Breast epithelium (tissue), 4 donors: ENCODE results near the gene BCL2L12. TPM values are rescaled to one million over a fixed set of nuclear protein-coding genes. Genes with fewer than 3 reads are reported as not detected.

ENCODE experiments used
- DNase-seq, 2 donors: peaks; one replicate each; pipeline ENCODE4 v3.0.0-alpha.2; 2019; ENCODE audit warnings: low spot score in 2 of 2
- H3K27ac ChIP-seq, 2 donors: fragments of 200-600 bp; sonication (generic) in 1 of 2; one replicate each; pipeline ENCODE4 v1.5.1; 2016 to 2019; ENCODE audit warnings: mild to moderate bottlenecking in 1 of 2
- H3K27me3 ChIP-seq, 2 donors: fragments of 200-600 bp; sonication (generic) in 1 of 2; one replicate each; pipeline versions ENCODE4 v1.5.1 to v1.6.0; 2017 to 2019; ENCODE audit warnings: control low read depth in 1 of 2, mild to moderate bottlenecking in 1 of 2
- H3K36me3 ChIP-seq: fragments of 200-600 bp; one replicate; pipeline ENCODE4 v1.5.1; 2019
- H3K4me1 ChIP-seq, 2 donors: fragments of 200-600 bp; sonication (generic); one replicate each; pipeline ENCODE4 v1.5.1; 2016 to 2019; ENCODE audit warnings: control low read depth in 1 of 2
- H3K4me3 ChIP-seq, 3 donors: fragments of 200-600 bp; sonication (generic); 1 replicate in 2 of 3; 2 replicates in 1 of 3; pipeline ENCODE4 v1.5.1; 2016 to 2019; ENCODE audit warnings: mild to moderate bottlenecking in 3 of 3, moderate library complexity in 2 of 3
- H3K9me3 ChIP-seq, 2 donors: fragments of 200-600 bp; sonication (generic) in 1 of 2; one replicate each; pipeline ENCODE4 v1.5.1; 2016 to 2019; ENCODE audit warnings: control low read depth in 1 of 2
- POLR2A ChIP-seq: fragments of 450-650 bp; IDR thresholded peaks from one replicate; pipeline ENCODE4 v1.6.1; 2016; ENCODE audit warnings: antibody characterized with exemption, mild to moderate bottlenecking, moderate library complexity
- POLR2AphosphoS5 ChIP-seq, 3 donors: sonication (generic); formaldehyde crosslinking; IDR thresholded peaks; one replicate each; pipeline ENCODE4 v1.6.1; 2017; ENCODE audit warnings: antibody characterized with exemption in 3 of 3
- intact Hi-C: fragments of 100-400 bp; cut with DNase I; formaldehyde crosslinking; loops from one replicate; pipeline ENCODE4 v1.15.1; 2023; ENCODE audit warnings: low total_unique reads
- total RNA-seq, 3 donors: library from RNA; depleted of rRNA; stranded (reverse); fragments of >200 nt; gene quantifications; one replicate each; pipeline ENCODE4 v1.1.0, GENCODE V29; 2016
- TF ChIP-seq, protein P1 (sequence below), 3 donors: fragments of 450-650 bp; IDR thresholded peaks; one replicate each; pipeline ENCODE4 v1.5.1; 2016 to 2017; ENCODE audit warnings: antibody characterized with exemption in 3 of 3, mild to moderate bottlenecking in 3 of 3, moderate library complexity in 3 of 3

Gene BCL2L12
- total RNA-seq, 3 donors from 2014 or later, result 5.1 to 11.7 (median 8.5) TPM

DNA sequence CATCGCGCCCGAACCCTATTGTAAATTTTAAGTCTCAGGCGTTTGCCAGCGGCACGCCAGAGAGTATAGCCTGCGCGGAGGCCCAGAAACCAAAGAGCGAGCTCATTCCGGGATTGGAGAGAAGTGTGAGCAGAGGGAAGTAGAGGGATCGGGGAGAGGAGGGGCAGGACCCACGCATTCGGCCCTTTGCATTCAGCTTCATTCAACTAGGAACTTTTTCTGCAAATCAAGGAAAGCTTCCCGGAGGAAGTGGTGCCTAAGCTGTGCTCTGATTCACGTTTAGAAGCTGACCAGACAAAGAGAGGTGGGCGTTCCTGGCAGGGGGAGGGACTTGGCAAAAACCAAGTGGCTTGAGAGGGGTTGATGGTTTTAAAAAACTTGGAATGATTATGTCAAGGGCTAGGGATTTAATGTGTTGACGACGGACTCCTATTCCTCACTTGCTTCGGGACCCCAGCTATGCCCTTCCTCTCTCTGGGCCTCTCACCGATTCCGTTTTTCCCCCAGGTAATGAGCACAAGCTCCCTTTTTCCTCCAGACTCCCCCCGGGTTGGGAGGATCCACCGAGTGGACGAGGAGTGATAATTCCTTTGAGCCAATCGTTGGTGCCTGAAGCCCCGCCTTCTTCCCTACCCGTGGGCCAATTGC, 10.5 kb downstream of the BCL2L12 start:
- Histone ChIP-seq H3K9me3 (no peaks in the 10 kb centered on the region), H3K4me1 (peaks cover 12 to 15% of the 10 kb centered on the region in 2 donors), H3K27me3 (no peaks in the 10 kb centered on the region), H3K4me3 (peak overlapping the region; percentile 35 to 98 (median 61)), H3K27ac (peak overlapping the region; percentile 95 to 96), H3K36me3 (no peaks in the 10 kb centered on the region)
- DNase-seq, result peak in 1 of 2 donors; percentile 86
- TF ChIP-seq, protein P1, sequence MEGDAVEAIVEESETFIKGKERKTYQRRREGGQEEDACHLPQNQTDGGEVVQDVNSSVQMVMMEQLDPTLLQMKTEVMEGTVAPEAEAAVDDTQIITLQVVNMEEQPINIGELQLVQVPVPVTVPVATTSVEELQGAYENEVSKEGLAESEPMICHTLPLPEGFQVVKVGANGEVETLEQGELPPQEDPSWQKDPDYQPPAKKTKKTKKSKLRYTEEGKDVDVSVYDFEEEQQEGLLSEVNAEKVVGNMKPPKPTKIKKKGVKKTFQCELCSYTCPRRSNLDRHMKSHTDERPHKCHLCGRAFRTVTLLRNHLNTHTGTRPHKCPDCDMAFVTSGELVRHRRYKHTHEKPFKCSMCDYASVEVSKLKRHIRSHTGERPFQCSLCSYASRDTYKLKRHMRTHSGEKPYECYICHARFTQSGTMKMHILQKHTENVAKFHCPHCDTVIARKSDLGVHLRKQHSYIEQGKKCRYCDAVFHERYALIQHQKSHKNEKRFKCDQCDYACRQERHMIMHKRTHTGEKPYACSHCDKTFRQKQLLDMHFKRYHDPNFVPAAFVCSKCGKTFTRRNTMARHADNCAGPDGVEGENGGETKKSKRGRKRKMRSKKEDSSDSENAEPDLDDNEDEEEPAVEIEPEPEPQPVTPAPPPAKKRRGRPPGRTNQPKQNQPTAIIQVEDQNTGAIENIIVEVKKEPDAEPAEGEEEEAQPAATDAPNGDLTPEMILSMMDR (IDR thresholded peaks at IDR 0.05), result peak in 1 of 3 donors; percentile 23
- TF ChIP-seq POLR2AphosphoS5 (IDR thresholded peaks at IDR 0.05), result peak; percentile 33 to 91 (median 89)
- TF ChIP-seq POLR2A, result no peak
- intact Hi-C loops, result no loop called here

DNA sequence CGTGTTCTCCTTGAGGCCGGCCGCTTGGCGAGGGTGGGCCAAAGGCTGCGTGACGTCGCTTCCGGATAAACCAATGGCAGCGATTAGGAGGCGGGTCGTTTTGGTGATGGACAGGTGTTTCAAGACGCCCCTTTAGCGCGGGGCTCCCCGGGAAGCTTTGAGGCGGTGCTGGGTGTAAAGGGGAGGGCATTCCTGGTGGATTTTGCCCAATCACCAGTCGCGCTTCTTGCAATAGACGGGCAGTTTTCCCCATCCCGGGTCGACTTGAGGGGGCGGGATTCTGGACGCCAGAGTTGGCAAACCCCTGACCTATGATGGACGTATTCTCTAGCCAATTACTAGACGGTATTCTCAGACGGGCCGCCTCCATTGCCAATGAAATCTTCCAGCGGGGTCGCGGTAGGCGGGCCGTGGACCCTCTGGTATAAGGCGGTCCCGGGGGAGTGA, 11.1 kb downstream of the BCL2L12 start:
- no peaks in the 10 kb centered on the region for H3K9me3 ChIP-seq
- peak; percentile 100 for DNase-seq
- peak overlapping the region; percentile 64 to 98 (median 84) for H3K4me3 ChIP-seq
- H3K27me3 ChIP-seq, result no peaks in the 10 kb centered on the region
- H3K4me1 ChIP-seq, result peaks cover 12 to 15% of the 10 kb centered on the region in 2 donors
- H3K27ac ChIP-seq, result peak overlapping the region; percentile 89 to 96
- intact Hi-C loops, result no loop called here
- TF ChIP-seq, protein P1 (IDR thresholded peaks at IDR 0.05), result no peak
- TF ChIP-seq POLR2AphosphoS5 (IDR thresholded peaks at IDR 0.05) (no peak), POLR2A (no peak)
- no peaks in the 10 kb centered on the region for H3K36me3 ChIP-seq

DNA sequence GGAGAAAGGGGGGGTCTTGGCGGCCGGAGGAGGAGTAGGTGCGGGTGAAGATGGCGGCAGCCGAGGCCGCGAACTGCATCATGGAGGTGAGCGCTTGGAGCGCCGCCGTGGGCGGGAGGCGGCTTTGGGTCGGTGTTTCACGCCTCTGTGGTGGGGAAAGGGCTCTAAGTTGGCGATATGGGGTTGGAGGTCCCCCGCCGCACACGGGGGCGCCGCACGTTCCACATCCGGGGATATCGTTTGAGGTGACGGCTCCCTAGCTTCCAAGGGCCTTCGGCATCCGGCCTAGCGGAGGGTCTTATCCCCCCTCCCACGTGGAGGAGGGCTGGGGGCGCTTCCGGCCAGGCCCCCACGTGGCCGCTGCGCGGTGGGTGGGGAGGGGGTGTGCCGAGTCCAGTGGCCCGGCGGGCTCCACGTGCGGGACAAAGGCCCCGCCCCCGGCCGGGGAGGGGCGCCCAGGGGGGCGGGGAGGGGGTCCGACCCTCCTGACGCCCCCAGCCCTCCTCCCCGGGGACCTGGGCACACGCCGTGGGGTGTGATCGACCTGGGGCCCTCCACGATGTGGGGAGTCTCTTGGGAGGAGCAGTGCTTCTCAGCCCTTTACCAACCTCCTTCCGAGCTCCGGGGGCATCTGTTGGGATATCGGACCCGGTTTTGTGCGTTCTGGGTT, 11.6 kb downstream of the BCL2L12 start, which contains the start of gene PRMT1:
TSS of gene PRMT1 (plus strand) at position 41 of the 670 bp plus-strand sequence. CDS start at position 51, 10 bp downstream.
- H3K36me3 ChIP-seq, result no peaks in the 10 kb centered on the region
- H3K27ac ChIP-seq, result peak within 1 kb of the TSS; percentile 95 to 96
- no peak for DNase-seq
- no peaks in the 10 kb centered on the region for H3K27me3 ChIP-seq
- no peaks in the 10 kb centered on the region for H3K9me3 ChIP-seq
- intact Hi-C loops, result no loop called here
- TF ChIP-seq, protein P1 (IDR thresholded peaks at IDR 0.05), result peak in 1 of 3 donors; percentile 14
- TF ChIP-seq POLR2AphosphoS5 (IDR thresholded peaks at IDR 0.05), result peak; percentile 69 to 82 (median 78)
- TF ChIP-seq POLR2A, result peak; percentile 94
- peak within 1 kb of the TSS; percentile 64 to 98 (median 84) for H3K4me3 ChIP-seq
- peaks cover 11 to 12% of the 10 kb centered on the region in 2 donors for H3K4me1 ChIP-seq

DNA sequence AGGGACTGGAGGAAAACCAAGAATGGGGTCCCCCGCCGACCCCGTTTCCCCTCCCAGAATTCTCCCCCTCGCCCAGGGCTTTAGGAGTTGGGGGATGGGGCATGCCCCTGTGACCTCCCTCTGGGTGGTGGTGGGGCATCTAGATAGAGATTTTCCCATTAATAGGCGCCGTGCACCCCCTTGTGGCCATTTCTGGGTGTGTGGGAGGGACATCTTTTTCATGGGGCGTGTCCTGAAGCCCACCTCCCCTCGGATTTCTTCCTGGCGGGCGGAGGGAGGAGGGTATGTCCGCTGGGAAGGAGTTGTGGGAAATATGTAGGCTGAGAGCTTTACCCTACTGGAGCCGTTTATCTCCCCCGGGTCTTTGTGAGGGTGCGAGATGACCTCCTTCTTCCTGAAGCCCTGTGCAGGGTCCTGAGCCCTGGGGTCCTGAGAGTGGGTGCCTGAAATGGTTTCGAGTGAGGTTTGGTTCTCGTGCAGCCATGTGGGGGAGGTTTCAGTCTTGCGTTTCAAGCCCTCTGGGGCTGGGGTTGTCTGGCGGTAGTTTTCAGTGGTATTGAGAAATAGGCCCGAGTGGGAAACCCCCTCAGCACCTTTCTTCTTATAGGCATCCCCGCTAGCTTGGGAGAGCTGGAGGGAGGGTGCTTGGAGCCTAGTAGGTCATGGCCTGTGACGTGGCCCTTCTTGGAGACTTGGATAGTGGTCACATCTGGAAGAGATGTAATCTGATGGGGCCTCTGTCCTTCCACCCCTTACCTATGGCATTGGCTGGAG, 12.4 kb downstream of the BCL2L12 start:
- no peaks in the 10 kb centered on the region for H3K9me3 ChIP-seq
- H3K36me3 ChIP-seq, result no peaks in the 10 kb centered on the region
- no peaks in the 10 kb centered on the region for H3K27me3 ChIP-seq
- intact Hi-C loops, result no loop called here
- peak; percentile 66 to 72 for DNase-seq
- H3K4me3 ChIP-seq, result peak overlapping the region; percentile 64 to 98 (median 84)
- TF ChIP-seq POLR2A, result no peak
- TF ChIP-seq, protein P1 (IDR thresholded peaks at IDR 0.05), result peak; percentile 62 to 74 (median 67)
- H3K4me1 ChIP-seq, result peaks cover 11 to 12% of the 10 kb centered on the region in 2 donors
- H3K27ac ChIP-seq, result peak overlapping the region; percentile 89 to 96
